ENCODE measurements around the gene KCTD13. TPM values are rescaled to one million over a fixed set of nuclear protein-coding genes. Genes with fewer than 3 reads are reported as not detected.
A peak's percentile ranks its signal among the peaks of the same experiment; 100 is the strongest.

KCTD13 gene, protein sequence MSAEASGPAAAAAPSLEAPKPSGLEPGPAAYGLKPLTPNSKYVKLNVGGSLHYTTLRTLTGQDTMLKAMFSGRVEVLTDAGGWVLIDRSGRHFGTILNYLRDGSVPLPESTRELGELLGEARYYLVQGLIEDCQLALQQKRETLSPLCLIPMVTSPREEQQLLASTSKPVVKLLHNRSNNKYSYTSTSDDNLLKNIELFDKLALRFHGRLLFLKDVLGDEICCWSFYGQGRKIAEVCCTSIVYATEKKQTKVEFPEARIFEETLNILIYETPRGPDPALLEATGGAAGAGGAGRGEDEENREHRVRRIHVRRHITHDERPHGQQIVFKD
- total RNA-seq (4.3 TPM), polyA plus RNA-seq (ENCODE audit: insufficient read depth in 1 of 8, insufficient read length in 8 of 8, low replicate concordance in 1 of 8) (10 to 100 TPM in 6 of 8 donors, 1 to 10 TPM in 2; 8.5 to 18.8 (median 12.2) TPM)
- long read RNA-seq, donor 1, full-length matches to known transcripts, result 1 of 1 reads
- long read RNA-seq, donor 1, partial matches to known transcripts, result 0 of 1 reads
- long read RNA-seq, donor 1, other reads (novel, unspliced or antisense), result 0 of 1 reads
- long read RNA-seq, donor 2, result 0 reads
- long read RNA-seq, donor 3, full-length matches to known transcripts, result 6 of 6 reads
- long read RNA-seq, donor 3, partial matches to known transcripts, result 0 of 6 reads
- long read RNA-seq, donor 3, other reads (novel, unspliced or antisense), result 0 of 6 reads
- long read RNA-seq, donor 4, partial matches to known transcripts, result 0 of 1 reads
- long read RNA-seq, donor 4, other reads (novel, unspliced or antisense), result 0 of 1 reads
- long read RNA-seq, donor 5, full-length matches to known transcripts, result 4 of 4 reads
- long read RNA-seq, donor 5, partial matches to known transcripts, result 0 of 4 reads
- long read RNA-seq, donor 5, other reads (novel, unspliced or antisense), result 0 of 4 reads
- long read RNA-seq, donor 6, full-length matches to known transcripts, result 8 of 8 reads
- long read RNA-seq, donor 6, partial matches to known transcripts, result 0 of 8 reads
- long read RNA-seq, donor 6, other reads (novel, unspliced or antisense), result 0 of 8 reads
- long read RNA-seq, donor 7, full-length matches to known transcripts, result 2 of 2 reads
- long read RNA-seq, donor 7, partial matches to known transcripts, result 0 of 2 reads
- long read RNA-seq, donor 7, other reads (novel, unspliced or antisense), result 0 of 2 reads
- long read RNA-seq, donor 8, full-length matches to known transcripts, result 2 of 2 reads
- long read RNA-seq, donor 8, partial matches to known transcripts, result 0 of 2 reads
- long read RNA-seq, donor 8, other reads (novel, unspliced or antisense), result 0 of 2 reads
- long read RNA-seq, donor 9, full-length matches to known transcripts, result 2 of 2 reads
- long read RNA-seq, donor 9, partial matches to known transcripts, result 0 of 2 reads
- long read RNA-seq, donor 9, other reads (novel, unspliced or antisense), result 0 of 2 reads
- long read RNA-seq, donor 10, full-length matches to known transcripts, result 2 of 2 reads
- long read RNA-seq, donor 10, partial matches to known transcripts, result 0 of 2 reads
- long read RNA-seq, donor 10, other reads (novel, unspliced or antisense), result 0 of 2 reads
- long read RNA-seq, donor 11, partial matches to known transcripts, result 90 of 137 reads
- long read RNA-seq, donor 11, other reads (novel, unspliced or antisense), result 43 of 137 reads

GRCh38 chr16:29925781-29926710, at the start of gene KCTD13:
KCTD13 (minus strand) TSS chr16:29926226; CDS start chr16:29926033, 193 bp downstream.
- Histone ChIP-seq H3K27me3 (ENCODE audit: control insufficient read depth, insufficient read depth, low read length) (no peaks in the 10 kb centered on the region), H3K36me3 (ENCODE audit: control insufficient read depth, insufficient read depth, low read length) (peaks cover 13% of the 10 kb centered on the region), H3K9me3 (replicated peaks; ENCODE audit: control insufficient read depth, low read depth, low read length) (no peaks in the 10 kb centered on the region), H3K4me1 (ENCODE audit: control insufficient read depth, insufficient read depth, low read length) (peaks cover 18% of the 10 kb centered on the region), H3K27ac (ENCODE audit: low read length) (peak within 1 kb of the TSS; percentile 93), H3K4me3 (ENCODE audit: low read length) (peak within 1 kb of the TSS; percentile 83)
- DNase-seq, result peak; percentile 94
- WGBS (ENCODE audit: insufficient coverage), result under 1% methylated on average over 89 of the region's 89 CpGs

DNA sequence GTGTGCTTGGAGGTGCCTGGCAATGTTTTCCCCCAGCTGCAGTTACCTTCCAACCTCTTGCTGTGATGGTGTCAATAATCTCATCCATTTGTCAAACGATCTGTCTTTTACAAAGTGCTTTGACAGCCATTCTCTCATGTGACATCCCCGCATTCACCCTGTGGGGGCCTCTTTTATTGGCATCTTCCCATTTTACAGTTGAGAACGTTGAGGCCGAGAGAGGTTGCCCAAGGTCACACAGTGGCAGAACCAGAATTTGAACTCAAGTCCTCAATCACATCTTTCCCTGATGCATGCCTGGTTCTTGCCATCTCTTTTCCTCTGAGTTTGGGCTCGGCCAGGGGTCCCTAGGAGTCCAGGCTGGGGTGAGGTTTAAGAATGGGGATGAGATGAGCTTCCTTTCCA, 49.1 kb upstream of the KCTD13 start:
- WGBS (ENCODE audit: insufficient coverage), result 71% methylated on average over 4 of the region's 5 CpGs
- peak overlapping the region; percentile 100 for H3K4me3 ChIP-seq (ENCODE audit: low read length)
- peaks cover 5% of the 10 kb centered on the region for H3K9me3 ChIP-seq (replicated peaks; ENCODE audit: control insufficient read depth, low read depth, low read length)
- DNase-seq, result no peak
- H3K36me3 ChIP-seq (ENCODE audit: control insufficient read depth, insufficient read depth, low read length), result peaks cover 36% of the 10 kb centered on the region
- peaks cover 43% of the 10 kb centered on the region for H3K4me1 ChIP-seq (ENCODE audit: control insufficient read depth, insufficient read depth, low read length)
- H3K27me3 ChIP-seq (ENCODE audit: control insufficient read depth, insufficient read depth, low read length), result no peaks in the 10 kb centered on the region
- peak overlapping the region; percentile 97 for H3K27ac ChIP-seq (ENCODE audit: low read length)

GRCh38 chr16:29974291-29975133, 48.5 kb upstream of the KCTD13 start:
- peaks cover 33% of the 10 kb centered on the region for H3K36me3 ChIP-seq (ENCODE audit: control insufficient read depth, insufficient read depth, low read length)
- no peaks in the 10 kb centered on the region for H3K27me3 ChIP-seq (ENCODE audit: control insufficient read depth, insufficient read depth, low read length)
- peak; percentile 56 for DNase-seq
- H3K4me1 ChIP-seq (ENCODE audit: control insufficient read depth, insufficient read depth, low read length), result peaks cover 43% of the 10 kb centered on the region
- peaks cover 5% of the 10 kb centered on the region for H3K9me3 ChIP-seq (replicated peaks; ENCODE audit: control insufficient read depth, low read depth, low read length)
- H3K27ac ChIP-seq (ENCODE audit: low read length), result peak overlapping the region; percentile 97
- peak overlapping the region; percentile 100 for H3K4me3 ChIP-seq (ENCODE audit: low read length)
- WGBS (ENCODE audit: insufficient coverage), result 0% methylated on average over 19 of the region's 31 CpGs

- Histone ChIP-seq H3K27me3 (ENCODE audit: control insufficient read depth, insufficient read depth, low read length) (no peaks in the 10 kb centered on the region), H3K4me1 (ENCODE audit: control insufficient read depth, insufficient read depth, low read length) (peaks cover 43% of the 10 kb centered on the region), H3K4me3 (ENCODE audit: low read length) (peak within 1 kb of the TSS; percentile 100), H3K27ac (ENCODE audit: low read length) (peak within 1 kb of the TSS; percentile 97), H3K36me3 (ENCODE audit: control insufficient read depth, insufficient read depth, low read length) (peaks cover 30% of the 10 kb centered on the region), H3K9me3 (replicated peaks; ENCODE audit: control insufficient read depth, low read depth, low read length) (peaks cover 5% of the 10 kb centered on the region)
- DNase-seq, result peak; percentile 100
- WGBS (ENCODE audit: insufficient coverage), result under 1% methylated on average over 67 of the region's 75 CpGs
Measured at GRCh38 chr16:29973384-29974246, 47.6 kb upstream of the KCTD13 start, which contains the start of gene TAOK2. TAOK2 (plus strand) TSS chr16:29973868; CDS start chr16:29977773, 3,905 bp downstream.

GRCh38 chr16:29972992-29973383, 47.0 kb upstream of the KCTD13 start:
- Histone ChIP-seq H3K4me3 (ENCODE audit: low read length) (no peak overlapping the region), H3K4me1 (ENCODE audit: control insufficient read depth, insufficient read depth, low read length) (peaks cover 38% of the 10 kb centered on the region), H3K36me3 (ENCODE audit: control insufficient read depth, insufficient read depth, low read length) (peaks cover 26% of the 10 kb centered on the region), H3K27ac (ENCODE audit: low read length) (peak overlapping the region; percentile 60), H3K27me3 (ENCODE audit: control insufficient read depth, insufficient read depth, low read length) (no peaks in the 10 kb centered on the region), H3K9me3 (replicated peaks; ENCODE audit: control insufficient read depth, low read depth, low read length) (peaks cover 5% of the 10 kb centered on the region)
- 53% methylated on average over 6 of the region's 6 CpGs for WGBS (ENCODE audit: insufficient coverage)
- DNase-seq, result no peak

DNA sequence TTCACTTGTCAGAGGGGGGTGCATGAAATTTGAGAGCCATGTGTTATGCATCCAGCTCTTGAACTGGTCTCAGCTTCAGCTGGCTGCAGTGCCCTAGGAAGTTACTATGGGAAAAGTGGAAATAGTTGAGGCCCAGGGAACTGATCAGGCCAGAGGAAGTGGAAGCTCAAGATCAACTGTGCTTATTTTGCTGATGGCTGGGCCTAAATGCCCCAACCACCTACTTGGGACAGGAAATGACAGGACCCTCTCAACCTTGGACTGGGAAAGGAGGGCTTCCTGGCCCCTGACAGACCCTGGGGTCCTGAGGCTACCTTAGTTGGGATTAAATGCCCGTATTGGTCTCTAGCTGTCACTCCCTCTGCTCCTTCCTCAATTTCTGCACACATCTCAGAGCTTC, 46.5 kb upstream of the KCTD13 start:
- no peaks in the 10 kb centered on the region for H3K27me3 ChIP-seq (ENCODE audit: control insufficient read depth, insufficient read depth, low read length)
- no peak for DNase-seq
- peaks cover 5% of the 10 kb centered on the region for H3K9me3 ChIP-seq (replicated peaks; ENCODE audit: control insufficient read depth, low read depth, low read length)
- H3K4me3 ChIP-seq (ENCODE audit: low read length), result no peak overlapping the region
- 100% methylated on average over 1 of the region's 1 CpG for WGBS (ENCODE audit: insufficient coverage)
- peaks cover 35% of the 10 kb centered on the region for H3K4me1 ChIP-seq (ENCODE audit: control insufficient read depth, insufficient read depth, low read length)
- H3K27ac ChIP-seq (ENCODE audit: low read length), result no peak overlapping the region
- peaks cover 24% of the 10 kb centered on the region for H3K36me3 ChIP-seq (ENCODE audit: control insufficient read depth, insufficient read depth, low read length)

GRCh38 chr16:29971304-29971703, 45.3 kb upstream of the KCTD13 start:
- H3K4me1 ChIP-seq (ENCODE audit: control insufficient read depth, insufficient read depth, low read length), result peaks cover 23% of the 10 kb centered on the region
- H3K27me3 ChIP-seq (ENCODE audit: control insufficient read depth, insufficient read depth, low read length), result no peaks in the 10 kb centered on the region
- H3K36me3 ChIP-seq (ENCODE audit: control insufficient read depth, insufficient read depth, low read length), result peaks cover 26% of the 10 kb centered on the region
- no CpG with 5 or more reads among the region's 8 CpGs for WGBS (ENCODE audit: insufficient coverage)
- no peak overlapping the region for H3K4me3 ChIP-seq (ENCODE audit: low read length)
- no peak for DNase-seq
- H3K9me3 ChIP-seq (replicated peaks; ENCODE audit: control insufficient read depth, low read depth, low read length), result peaks cover 5% of the 10 kb centered on the region
- no peak overlapping the region for H3K27ac ChIP-seq (ENCODE audit: low read length)
